Spinal cord (tissue), 10 donors: ENCODE data around the gene RGS10. TPM values are rescaled to one million over a fixed set of nuclear protein-coding genes. Genes with fewer than 3 reads are reported as not detected.
"Not testable (repeated sequence)": the region's sequence is repeated elsewhere in the genome, so short reads cannot be mapped to it uniquely, and the experiment has no call there.

Experiments used
- DNase-seq, 6 donors: peaks; one replicate each; pipeline versions ENCODE4 v3.0.0 to v3.0.0-alpha.2; 2013 to 2015; ENCODE audit warnings: low spot score in 6 of 6, low read depth in 4 of 6
- H3K27ac ChIP-seq: one replicate; pipeline ENCODE4 v1.5.1; 2013; ENCODE audit warnings: low read depth, low read length, control low read depth
- H3K27me3 ChIP-seq: one replicate; pipeline ENCODE4 v1.6.1; 2013; ENCODE audit warnings: low read length; ENCODE audit not compliant: control insufficient read depth, insufficient read depth
- H3K36me3 ChIP-seq: one replicate; pipeline ENCODE4 v1.6.1; 2013; ENCODE audit warnings: low read length; ENCODE audit not compliant: control insufficient read depth, insufficient read depth
- H3K4me1 ChIP-seq: one replicate; pipeline ENCODE4 v1.6.1; 2013; ENCODE audit warnings: low read length; ENCODE audit not compliant: control insufficient read depth, insufficient read depth
- H3K4me3 ChIP-seq: one replicate; pipeline ENCODE4 v1.5.1; 2013; ENCODE audit warnings: low read depth, low read length, control low read depth
- H3K9me3 ChIP-seq: one replicate; pipeline ENCODE4 v1.6.1; 2013; ENCODE audit warnings: low read length; ENCODE audit not compliant: control insufficient read depth, insufficient read depth
- WGBS: methylation state at CpG from one replicate; pipeline ENCODE4 v1.1.5; 2013; ENCODE audit warnings: missing lambda C conversion rate; ENCODE audit not compliant: insufficient coverage; 5-methylcytosine and 5-hydroxymethylcytosine counted together
- long read RNA-seq, 4 donors: transcript quantifications; one replicate each; lab custom pipeline, GENCODE V29; 2026
- polyA plus RNA-seq, 2 donors: library from polyadenylated mRNA; unstranded; fragments of 120-200 nt; gene quantifications; one replicate each; pipeline ENCODE4 v1.2.1, GENCODE V29; 2013; ENCODE audit not compliant: insufficient read length in 2 of 2
- total RNA-seq, 2 donors: library from RNA; depleted of rRNA in 1 of 2; stranded (reverse); fragments of 120-200 nt in 1 of 2; fragments of >200 nt in 1 of 2; gene quantifications; one replicate each; pipeline versions ENCODE4 v1.2.3 to v1.2.4, GENCODE V29; 2013 to 2014
- donor health status: healthy.

Gene RGS10
- total RNA-seq (10 to 100 TPM; 32.8 to 34.5 TPM), polyA plus RNA-seq (10 to 100 TPM; 20.4 to 27.2 TPM)
- long read RNA-seq, donor 1, transcript RGS10-202 (5 exons, 804 nt) = major isoform, 10 of 13 reads
- long read RNA-seq, donor 1, partial matches to known transcripts = 0 of 13 reads
- long read RNA-seq, donor 1, other reads (novel, unspliced or antisense) = 0 of 13 reads
- long read RNA-seq, donor 2, transcript RGS10-202 (5 exons, 804 nt) = major isoform, 7 of 11 reads
- long read RNA-seq, donor 2, partial matches to known transcripts = 0 of 11 reads
- long read RNA-seq, donor 2, other reads (novel, unspliced or antisense) = 0 of 11 reads
- long read RNA-seq, donor 3, transcript RGS10-202 (5 exons, 804 nt) = major isoform, 5 of 9 reads
- long read RNA-seq, donor 3, partial matches to known transcripts = 0 of 9 reads
- long read RNA-seq, donor 3, other reads (novel, unspliced or antisense) = 0 of 9 reads
- long read RNA-seq, donor 4, transcript RGS10-202 (5 exons, 804 nt) = major isoform, 10 of 12 reads
- long read RNA-seq, donor 4, partial matches to known transcripts = 0 of 12 reads
- long read RNA-seq, donor 4, other reads (novel, unspliced or antisense) = 0 of 12 reads

- H3K9me3 ChIP-seq = no peaks in the 10 kb centered on the region
- peaks cover 50% of the 10 kb centered on the region for H3K27me3 ChIP-seq
- H3K36me3 ChIP-seq = no peaks in the 10 kb centered on the region
- no peak within 1 kb of the TSS for H3K27ac ChIP-seq
- under 1% methylated on average over 76 of the region's 76 CpGs for WGBS
- H3K4me3 ChIP-seq = peak within 1 kb of the TSS; percentile 43
- DNase-seq = peak in 2 of 6 donors; percentile 56 to 64
- H3K4me1 ChIP-seq = peaks cover 21% of the 10 kb centered on the region
Measured at GRCh38 chr10:119542357-119542987, at the start of gene RGS10. Gene RGS10, minus strand, starts transcription at chr10:119542719. Its CDS starts 81 bp downstream, at chr10:119542638.

GRCh38 chr10:119588071-119588470 is 45.6 kb upstream of the RGS10 start:
- Histone ChIP-seq H3K4me3 (no peak overlapping the region), H3K9me3 (no peaks in the 10 kb centered on the region), H3K36me3 (peaks cover 11% of the 10 kb centered on the region), H3K27ac (no peak overlapping the region), H3K4me1 (no peaks in the 10 kb centered on the region), H3K27me3 (no peaks in the 10 kb centered on the region)
- no peak for DNase-seq
- 89% methylated on average over 2 of the region's 4 CpGs for WGBS

GRCh38 chr10:119578355-119578754 is 35.8 kb upstream of the RGS10 start:
- Histone ChIP-seq H3K4me1 (no peaks in the 10 kb centered on the region), H3K4me3 (no peak overlapping the region), H3K27ac (no peak overlapping the region), H3K36me3 (peaks cover 16% of the 10 kb centered on the region), H3K9me3 (no peaks in the 10 kb centered on the region), H3K27me3 (no peaks in the 10 kb centered on the region)
- WGBS = no CpG with 5 or more reads among the region's 3 CpGs
- no peak for DNase-seq

- H3K4me1 ChIP-seq = no peaks in the 10 kb centered on the region
- no peak for DNase-seq
- no peaks in the 10 kb centered on the region for H3K9me3 ChIP-seq
- H3K27me3 ChIP-seq = no peaks in the 10 kb centered on the region
- no peak overlapping the region for H3K27ac ChIP-seq
- H3K4me3 ChIP-seq = no peak overlapping the region
- peaks cover 29% of the 10 kb centered on the region for H3K36me3 ChIP-seq
Measured at GRCh38 chr10:119575991-119576390, 33.5 kb upstream of the RGS10 start.

GRCh38 chr10:119575506-119575905 is 33.0 kb upstream of the RGS10 start:
- WGBS = 100% methylated on average over 1 of the region's 5 CpGs
- H3K36me3 ChIP-seq = peaks cover 29% of the 10 kb centered on the region
- H3K4me1 ChIP-seq = no peaks in the 10 kb centered on the region
- no peak overlapping the region for H3K4me3 ChIP-seq
- H3K27me3 ChIP-seq = no peaks in the 10 kb centered on the region
- no peaks in the 10 kb centered on the region for H3K9me3 ChIP-seq
- no peak for DNase-seq
- H3K27ac ChIP-seq = no peak overlapping the region

- DNase-seq = no peak
- Histone ChIP-seq H3K27me3 (no peaks in the 10 kb centered on the region), H3K9me3 (no peaks in the 10 kb centered on the region), H3K27ac (no peak overlapping the region), H3K4me1 (no peaks in the 10 kb centered on the region), H3K4me3 (no peak overlapping the region), H3K36me3 (peaks cover 12% of the 10 kb centered on the region)
- 91% methylated on average over 6 of the region's 8 CpGs for WGBS
Measured at GRCh38 chr10:119567978-119568377, 25.5 kb upstream of the RGS10 start.

GRCh38 chr10:119562097-119562496 is 19.6 kb upstream of the RGS10 start:
- H3K4me3 ChIP-seq = no peak overlapping the region
- no peaks in the 10 kb centered on the region for H3K27me3 ChIP-seq
- no peaks in the 10 kb centered on the region for H3K4me1 ChIP-seq
- no peaks in the 10 kb centered on the region for H3K9me3 ChIP-seq
- no peak overlapping the region for H3K27ac ChIP-seq
- WGBS = 93% methylated on average over 4 of the region's 4 CpGs
- H3K36me3 ChIP-seq = no peaks in the 10 kb centered on the region
- DNase-seq = no peak

- H3K27ac ChIP-seq, H3K4me1 ChIP-seq, H3K4me3 ChIP-seq, H3K27me3 ChIP-seq, DNase-seq, H3K9me3 ChIP-seq, H3K36me3 ChIP-seq: not testable (repeated sequence)
- 100% methylated on average over 4 of the region's 33 CpGs for WGBS
Measured at GRCh38 chr10:119559511-119559910, 17.0 kb upstream of the RGS10 start.

GRCh38 chr10:119556081-119556480 is 13.6 kb upstream of the RGS10 start:
- no CpG with 5 or more reads among the region's 2 CpGs for WGBS
- not testable (repeated sequence) for H3K27ac ChIP-seq, H3K27me3 ChIP-seq, H3K4me1 ChIP-seq, H3K9me3 ChIP-seq, H3K36me3 ChIP-seq, DNase-seq, H3K4me3 ChIP-seq
